GM21619 (cell line): ENCODE measurements around the gene STIM1.

Experiments used
- ATAC-seq: cut with Tn5 transposase; IDR thresholded peaks from one replicate; pipeline ENCODE4 v1.9.1; 2021; ENCODE audit not compliant: unreplicated experiment

The STIM1 gene

GRCh38 chr11:3946455-3947017 lies 91.1 kb downstream of the STIM1 start:
- ATAC-seq: no peak

- peak; percentile 81 for ATAC-seq
Measured at GRCh38 chr11:3947061-3947460, 91.6 kb downstream of the STIM1 start.

GRCh38 chr11:3949125-3949524 lies 93.7 kb downstream of the STIM1 start:
- ATAC-seq: peak; percentile 62

- no peak for ATAC-seq
Measured at GRCh38 chr11:3950996-3951660, 95.7 kb downstream of the STIM1 start.

GRCh38 chr11:3952715-3953114 lies 97.3 kb downstream of the STIM1 start:
- no peak for ATAC-seq

- ATAC-seq: no peak
Measured at GRCh38 chr11:3953327-3953726, 97.9 kb downstream of the STIM1 start.

GRCh38 chr11:3954448-3955298 lies 99.2 kb downstream of the STIM1 start:
- ATAC-seq: no peak

GRCh38 chr11:3955299-3955665 lies 99.8 kb downstream of the STIM1 start:
- no peak for ATAC-seq

GRCh38 chr11:3956038-3956437 lies 100.6 kb downstream of the STIM1 start:
- no peak for ATAC-seq

- ATAC-seq: no peak
Measured at GRCh38 chr11:3956748-3957147, 101.3 kb downstream of the STIM1 start.

GRCh38 chr11:3957437-3957836 lies 102.0 kb downstream of the STIM1 start:
- ATAC-seq: no peak

GRCh38 chr11:3958281-3958680 lies 102.8 kb downstream of the STIM1 start:
- no peak for ATAC-seq

GRCh38 chr11:3959015-3959902 lies 103.8 kb downstream of the STIM1 start:
- ATAC-seq: peak; percentile 69

GRCh38 chr11:3959903-3960265 lies 104.4 kb downstream of the STIM1 start:
- ATAC-seq: no peak

- ATAC-seq: no peak
Measured at GRCh38 chr11:3962406-3962840, 107.0 kb downstream of the STIM1 start.

- no peak for ATAC-seq
Measured at GRCh38 chr11:3964056-3964455, 108.6 kb downstream of the STIM1 start.

- ATAC-seq: no peak
Measured at GRCh38 chr11:3964935-3965604, 109.6 kb downstream of the STIM1 start.

GRCh38 chr11:3967695-3968094 lies 112.2 kb downstream of the STIM1 start:
- ATAC-seq: no peak

- ATAC-seq: no peak
Measured at GRCh38 chr11:3969200-3969599, 113.7 kb downstream of the STIM1 start.

GRCh38 chr11:3969613-3970012 lies 114.1 kb downstream of the STIM1 start:
- no peak for ATAC-seq

GRCh38 chr11:3970108-3970507 lies 114.6 kb downstream of the STIM1 start:
- no peak for ATAC-seq
